SU-DHL-6 (cell line): ENCODE results near the gene HCAR3.

ENCODE experiments used
- EZH2phosphoT487 ChIP-seq: fragments of 200-600 bp; sonication (generic), shearing (Covaris generic); conservative IDR thresholded peaks from 2 replicates; pipeline ENCODE4 v1.6.1; 2018; ENCODE audit warnings: mild to moderate bottlenecking, antibody characterized with exemption, low read length, moderate library complexity, mixed read lengths
- TF ChIP-seq, protein P1 (sequence below): fragments of 200-600 bp; sonication (generic); IDR thresholded peaks from one replicate; pipeline ENCODE4 v1.5.1; 2017; ENCODE audit warnings: antibody characterized with exemption, mild to moderate bottlenecking, low read length, moderate library complexity; ENCODE audit not compliant: insufficient read depth, poor library complexity, severe bottlenecking

DNA sequence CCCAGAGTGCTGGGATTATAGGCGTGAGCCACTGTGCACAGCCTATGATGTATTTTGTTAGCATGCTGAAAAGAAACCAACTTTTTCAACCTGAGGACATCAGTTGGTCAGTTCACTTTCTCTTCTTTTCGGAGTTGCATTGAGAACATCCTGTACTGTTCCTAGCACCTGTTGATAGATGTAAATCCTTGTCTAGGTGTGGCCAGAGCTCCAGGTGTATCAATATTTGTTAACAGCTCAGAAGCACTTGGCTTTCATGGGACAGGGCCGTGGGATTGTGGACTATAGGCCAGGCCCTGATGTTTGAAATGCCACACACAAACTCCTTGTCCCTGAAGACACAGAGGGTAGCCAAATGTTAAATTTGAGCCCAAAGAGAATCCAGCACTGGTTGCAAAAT is 28.3 kb downstream of the HCAR3 start:
- TF ChIP-seq, protein P1, sequence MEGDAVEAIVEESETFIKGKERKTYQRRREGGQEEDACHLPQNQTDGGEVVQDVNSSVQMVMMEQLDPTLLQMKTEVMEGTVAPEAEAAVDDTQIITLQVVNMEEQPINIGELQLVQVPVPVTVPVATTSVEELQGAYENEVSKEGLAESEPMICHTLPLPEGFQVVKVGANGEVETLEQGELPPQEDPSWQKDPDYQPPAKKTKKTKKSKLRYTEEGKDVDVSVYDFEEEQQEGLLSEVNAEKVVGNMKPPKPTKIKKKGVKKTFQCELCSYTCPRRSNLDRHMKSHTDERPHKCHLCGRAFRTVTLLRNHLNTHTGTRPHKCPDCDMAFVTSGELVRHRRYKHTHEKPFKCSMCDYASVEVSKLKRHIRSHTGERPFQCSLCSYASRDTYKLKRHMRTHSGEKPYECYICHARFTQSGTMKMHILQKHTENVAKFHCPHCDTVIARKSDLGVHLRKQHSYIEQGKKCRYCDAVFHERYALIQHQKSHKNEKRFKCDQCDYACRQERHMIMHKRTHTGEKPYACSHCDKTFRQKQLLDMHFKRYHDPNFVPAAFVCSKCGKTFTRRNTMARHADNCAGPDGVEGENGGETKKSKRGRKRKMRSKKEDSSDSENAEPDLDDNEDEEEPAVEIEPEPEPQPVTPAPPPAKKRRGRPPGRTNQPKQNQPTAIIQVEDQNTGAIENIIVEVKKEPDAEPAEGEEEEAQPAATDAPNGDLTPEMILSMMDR: no peak
- no peak for TF ChIP-seq EZH2phosphoT487
